LNCAP (cell line): Measurements from ENCODE around the gene IFI44.

Source experiments
- TF ChIP-seq, protein P1 (sequence below): fragments of 450-650 bp; IDR thresholded peaks from 2 replicates; pipeline ENCODE4 v1.5.1; 2017; ENCODE audit warnings: mild to moderate bottlenecking

IFI44 gene, protein sequence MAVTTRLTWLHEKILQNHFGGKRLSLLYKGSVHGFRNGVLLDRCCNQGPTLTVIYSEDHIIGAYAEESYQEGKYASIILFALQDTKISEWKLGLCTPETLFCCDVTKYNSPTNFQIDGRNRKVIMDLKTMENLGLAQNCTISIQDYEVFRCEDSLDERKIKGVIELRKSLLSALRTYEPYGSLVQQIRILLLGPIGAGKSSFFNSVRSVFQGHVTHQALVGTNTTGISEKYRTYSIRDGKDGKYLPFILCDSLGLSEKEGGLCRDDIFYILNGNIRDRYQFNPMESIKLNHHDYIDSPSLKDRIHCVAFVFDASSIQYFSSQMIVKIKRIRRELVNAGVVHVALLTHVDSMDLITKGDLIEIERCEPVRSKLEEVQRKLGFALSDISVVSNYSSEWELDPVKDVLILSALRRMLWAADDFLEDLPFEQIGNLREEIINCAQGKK

DNA sequence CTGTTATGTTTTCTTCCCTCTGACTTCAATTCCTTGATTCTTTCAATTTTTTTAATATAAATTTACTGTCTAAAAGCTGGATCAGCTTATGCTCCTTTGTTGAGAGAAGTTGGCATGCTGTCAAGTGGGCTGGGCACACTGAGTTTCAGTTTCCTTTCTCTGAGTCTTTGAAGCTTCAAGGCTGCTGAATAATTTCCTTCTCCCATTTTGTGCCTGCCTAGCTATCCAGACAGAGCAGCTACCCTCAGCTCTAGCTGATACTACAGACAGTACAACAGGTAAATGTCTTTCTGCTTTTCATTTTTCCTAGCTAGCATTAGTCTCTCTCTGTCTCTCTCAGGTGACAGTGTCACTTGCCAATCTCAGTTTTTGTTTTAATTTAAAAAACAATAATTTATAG is at the start of gene IFI44:
Gene IFI44 (plus strand): TSS at position 204 of the 400 bp plus-strand sequence. CDS start 365 bp downstream, outside the sequence.
- TF ChIP-seq, protein P1, sequence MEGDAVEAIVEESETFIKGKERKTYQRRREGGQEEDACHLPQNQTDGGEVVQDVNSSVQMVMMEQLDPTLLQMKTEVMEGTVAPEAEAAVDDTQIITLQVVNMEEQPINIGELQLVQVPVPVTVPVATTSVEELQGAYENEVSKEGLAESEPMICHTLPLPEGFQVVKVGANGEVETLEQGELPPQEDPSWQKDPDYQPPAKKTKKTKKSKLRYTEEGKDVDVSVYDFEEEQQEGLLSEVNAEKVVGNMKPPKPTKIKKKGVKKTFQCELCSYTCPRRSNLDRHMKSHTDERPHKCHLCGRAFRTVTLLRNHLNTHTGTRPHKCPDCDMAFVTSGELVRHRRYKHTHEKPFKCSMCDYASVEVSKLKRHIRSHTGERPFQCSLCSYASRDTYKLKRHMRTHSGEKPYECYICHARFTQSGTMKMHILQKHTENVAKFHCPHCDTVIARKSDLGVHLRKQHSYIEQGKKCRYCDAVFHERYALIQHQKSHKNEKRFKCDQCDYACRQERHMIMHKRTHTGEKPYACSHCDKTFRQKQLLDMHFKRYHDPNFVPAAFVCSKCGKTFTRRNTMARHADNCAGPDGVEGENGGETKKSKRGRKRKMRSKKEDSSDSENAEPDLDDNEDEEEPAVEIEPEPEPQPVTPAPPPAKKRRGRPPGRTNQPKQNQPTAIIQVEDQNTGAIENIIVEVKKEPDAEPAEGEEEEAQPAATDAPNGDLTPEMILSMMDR, result no peak

DNA sequence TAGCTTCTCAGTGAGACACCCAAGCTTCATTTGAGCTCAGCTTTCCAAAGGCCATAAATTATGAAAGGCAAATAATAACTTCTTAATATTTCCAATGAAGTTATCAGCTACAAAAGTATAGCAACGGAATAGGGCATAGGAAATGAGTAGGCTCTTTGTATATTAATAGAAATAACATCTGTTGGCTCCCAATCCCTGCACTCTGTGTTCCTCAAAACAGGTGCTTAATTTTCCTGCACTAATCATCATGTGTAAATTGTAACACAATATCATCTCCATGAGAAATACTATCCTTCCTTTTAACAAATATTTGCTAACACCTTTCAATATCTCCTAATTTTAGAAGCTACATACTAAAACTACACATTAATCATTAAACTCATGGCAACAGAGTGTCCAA is 48.6 kb upstream of the IFI44 start:
- TF ChIP-seq, protein P1, result no peak

DNA sequence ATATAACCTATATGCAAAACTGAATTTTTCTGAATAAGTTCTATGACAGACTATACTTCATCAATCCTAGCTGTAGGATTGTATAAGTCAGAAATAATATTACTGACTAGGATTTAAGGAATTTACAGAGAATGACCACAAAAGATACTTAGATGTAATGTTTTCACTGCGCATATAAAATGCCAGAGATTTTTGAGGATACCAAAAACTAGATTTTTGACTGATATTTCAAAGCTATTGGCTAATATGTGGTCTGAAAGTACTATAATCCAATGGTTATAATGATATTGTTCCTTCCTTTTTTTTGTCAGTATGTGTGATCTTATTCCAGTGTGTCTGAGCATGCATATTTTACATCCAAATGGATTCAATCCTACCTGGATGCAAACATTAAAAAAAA is 46.4 kb upstream of the IFI44 start:
- TF ChIP-seq, protein P1, result no peak

DNA sequence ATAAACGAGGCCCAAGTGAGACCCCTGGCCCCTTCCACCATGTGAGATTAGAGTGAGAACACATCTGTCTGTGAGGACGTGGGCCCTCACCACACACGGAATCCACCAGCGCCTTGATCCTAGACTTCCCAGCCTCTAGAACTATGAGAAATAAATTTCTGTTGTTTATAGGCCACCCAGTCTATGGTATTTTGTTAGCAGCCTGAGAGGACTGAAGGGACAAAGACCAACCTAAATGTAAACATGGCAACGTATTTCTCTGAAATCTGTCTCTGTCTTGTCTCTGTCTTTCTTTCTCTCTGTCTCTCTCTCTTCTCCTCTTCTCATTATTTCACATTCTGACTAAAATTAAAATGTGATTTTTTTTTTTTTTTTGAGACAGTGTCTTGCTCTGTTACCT is 45.0 kb upstream of the IFI44 start:
- TF ChIP-seq, protein P1, result no peak

DNA sequence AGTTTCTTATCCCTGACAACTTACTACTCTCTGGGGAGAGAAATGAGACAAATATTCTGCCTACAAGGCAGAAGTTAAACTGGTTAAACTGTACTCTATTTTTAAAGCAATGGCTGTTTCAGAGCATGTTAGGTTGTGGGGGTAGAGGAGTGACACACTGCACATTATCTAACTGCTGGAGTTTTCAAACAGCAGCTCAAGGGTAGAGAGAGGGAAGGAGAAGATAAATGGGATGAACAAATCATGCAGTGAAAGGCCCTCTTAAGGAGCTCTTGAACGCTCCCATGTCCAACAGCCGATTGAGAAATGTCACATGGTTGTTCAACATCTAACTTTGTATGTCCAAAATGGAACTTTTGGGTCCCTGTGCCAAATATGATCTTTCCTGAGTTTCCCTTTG is 43.4 kb upstream of the IFI44 start:
- TF ChIP-seq, protein P1, result no peak

DNA sequence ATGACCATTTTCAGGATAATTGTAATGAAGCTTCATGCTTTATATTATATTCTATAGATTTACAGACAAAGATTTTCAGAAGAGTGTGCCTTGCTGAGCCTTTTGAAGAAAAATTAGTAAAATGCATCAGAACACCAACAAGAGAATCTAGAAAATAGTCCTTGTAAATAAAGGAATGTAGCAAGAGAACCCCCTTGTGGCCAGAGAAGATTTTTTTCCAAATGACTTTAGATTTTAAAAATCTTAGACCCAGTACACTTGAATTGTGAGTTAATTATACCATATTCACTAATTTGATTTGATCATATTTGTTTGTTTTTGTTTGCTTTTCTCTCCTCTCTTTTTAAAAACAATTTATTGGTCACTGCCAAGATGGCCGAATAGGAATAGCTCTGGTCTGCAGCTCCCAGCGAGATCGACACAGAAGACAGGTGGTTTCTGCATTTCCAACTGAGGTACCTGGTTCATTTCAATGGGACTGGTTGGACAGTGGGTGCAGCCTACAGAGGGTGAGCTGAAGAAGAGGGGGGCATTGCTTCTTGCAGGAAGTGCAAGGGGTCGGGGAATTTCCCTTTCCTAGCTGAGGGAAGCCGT is 42.2 kb upstream of the IFI44 start:
- TF ChIP-seq, protein P1, result peak; percentile 62

DNA sequence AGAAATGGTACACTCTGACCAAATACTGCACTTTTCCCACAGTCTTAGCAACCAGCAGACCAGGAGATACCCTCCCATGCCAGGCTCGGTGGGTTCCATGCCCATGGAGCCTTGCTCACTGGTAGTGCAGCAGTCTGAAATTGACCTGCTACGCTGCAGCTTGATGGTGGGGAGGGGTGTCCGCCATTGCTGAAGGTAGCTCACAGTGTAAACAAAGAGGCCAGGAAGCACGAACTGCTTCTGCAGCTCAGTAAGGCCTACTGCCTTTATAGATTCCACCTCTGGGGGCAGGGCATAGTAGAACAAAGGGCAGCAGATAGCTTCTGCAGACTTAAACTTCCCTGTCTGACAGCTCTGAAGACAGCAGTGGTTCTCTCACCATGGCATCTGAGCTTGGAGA is 41.7 kb upstream of the IFI44 start:
- TF ChIP-seq, protein P1, result no peak
